Measurements from ENCODE around the gene RPL35. TPM values are rescaled to one million over a fixed set of nuclear protein-coding genes. Genes with fewer than 3 reads are reported as not detected.

RPL35 gene
- total RNA-seq, 6 experiments from 2014 or later, result 372 to 1,299 (median 414) TPM

DNA sequence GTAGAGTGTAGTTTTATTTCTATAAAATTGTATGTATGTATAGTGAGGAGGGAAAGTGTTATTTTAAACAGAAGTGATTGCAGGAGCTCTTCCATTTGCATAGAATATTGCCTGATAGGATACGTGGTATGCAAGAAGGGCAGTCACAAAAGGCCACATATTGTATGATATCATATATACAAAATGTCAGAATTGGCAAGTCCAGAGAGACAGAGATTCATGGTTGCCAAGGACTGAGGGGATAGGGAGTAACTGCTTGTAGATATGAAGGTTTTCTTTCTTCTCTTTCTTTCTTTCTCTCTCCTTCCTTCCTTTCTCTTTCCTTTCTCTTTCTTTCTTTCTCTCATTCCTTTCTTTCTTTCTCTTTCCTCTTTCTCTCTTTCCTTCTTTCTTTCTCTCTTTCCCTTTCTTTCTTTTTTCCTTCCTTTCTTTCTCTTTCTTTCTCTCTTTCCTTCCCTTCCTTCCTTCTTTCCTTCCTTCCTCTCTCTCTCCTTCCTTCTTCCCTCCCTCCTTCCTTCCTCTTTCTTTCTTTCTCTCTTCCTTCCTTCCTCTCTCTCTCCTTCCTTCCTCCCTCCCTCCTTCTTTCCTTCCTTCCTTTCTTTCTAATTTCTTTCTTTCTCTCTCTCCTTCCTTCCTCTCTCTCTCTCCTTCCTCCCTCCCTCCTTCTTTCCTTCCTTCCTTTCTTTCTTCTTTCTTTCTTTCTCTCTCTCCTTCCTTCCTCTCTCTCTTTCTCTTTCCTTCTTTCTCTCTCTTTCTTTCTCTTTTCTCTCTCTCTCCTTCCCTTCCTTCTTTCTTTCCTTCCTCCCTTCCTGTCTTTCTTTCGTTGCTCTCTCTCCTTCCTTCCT lies 33.0 kb downstream of the RPL35 start:
- DNase-seq (no peak), ATAC-seq (no peak)
- no peak overlapping the region for H3K4me3 ChIP-seq
- H3K36me3 ChIP-seq, result no peaks in the 10 kb centered on the region
- H3K27ac ChIP-seq, result no peak overlapping the region
- H3K9me3 ChIP-seq, result no peaks in the 10 kb centered on the region
- no peaks in the 10 kb centered on the region for H3K27me3 ChIP-seq
- 21% methylated on average over 2 of the region's 2 CpGs for WGBS (ENCODE audit: insufficient coverage, low coverage, low lambda C conversion rate, missing lambda C conversion rate)
- no peaks in the 10 kb centered on the region for H3K4me1 ChIP-seq
- intact Hi-C loops (cut with DNase I), result no loop called here
- TF ChIP-seq, protein P1, sequence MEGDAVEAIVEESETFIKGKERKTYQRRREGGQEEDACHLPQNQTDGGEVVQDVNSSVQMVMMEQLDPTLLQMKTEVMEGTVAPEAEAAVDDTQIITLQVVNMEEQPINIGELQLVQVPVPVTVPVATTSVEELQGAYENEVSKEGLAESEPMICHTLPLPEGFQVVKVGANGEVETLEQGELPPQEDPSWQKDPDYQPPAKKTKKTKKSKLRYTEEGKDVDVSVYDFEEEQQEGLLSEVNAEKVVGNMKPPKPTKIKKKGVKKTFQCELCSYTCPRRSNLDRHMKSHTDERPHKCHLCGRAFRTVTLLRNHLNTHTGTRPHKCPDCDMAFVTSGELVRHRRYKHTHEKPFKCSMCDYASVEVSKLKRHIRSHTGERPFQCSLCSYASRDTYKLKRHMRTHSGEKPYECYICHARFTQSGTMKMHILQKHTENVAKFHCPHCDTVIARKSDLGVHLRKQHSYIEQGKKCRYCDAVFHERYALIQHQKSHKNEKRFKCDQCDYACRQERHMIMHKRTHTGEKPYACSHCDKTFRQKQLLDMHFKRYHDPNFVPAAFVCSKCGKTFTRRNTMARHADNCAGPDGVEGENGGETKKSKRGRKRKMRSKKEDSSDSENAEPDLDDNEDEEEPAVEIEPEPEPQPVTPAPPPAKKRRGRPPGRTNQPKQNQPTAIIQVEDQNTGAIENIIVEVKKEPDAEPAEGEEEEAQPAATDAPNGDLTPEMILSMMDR (IDR thresholded peaks at IDR 0.05), result no peak
- no peak for TF ChIP-seq POLR2A (IDR thresholded peaks at IDR 0.05)

DNA sequence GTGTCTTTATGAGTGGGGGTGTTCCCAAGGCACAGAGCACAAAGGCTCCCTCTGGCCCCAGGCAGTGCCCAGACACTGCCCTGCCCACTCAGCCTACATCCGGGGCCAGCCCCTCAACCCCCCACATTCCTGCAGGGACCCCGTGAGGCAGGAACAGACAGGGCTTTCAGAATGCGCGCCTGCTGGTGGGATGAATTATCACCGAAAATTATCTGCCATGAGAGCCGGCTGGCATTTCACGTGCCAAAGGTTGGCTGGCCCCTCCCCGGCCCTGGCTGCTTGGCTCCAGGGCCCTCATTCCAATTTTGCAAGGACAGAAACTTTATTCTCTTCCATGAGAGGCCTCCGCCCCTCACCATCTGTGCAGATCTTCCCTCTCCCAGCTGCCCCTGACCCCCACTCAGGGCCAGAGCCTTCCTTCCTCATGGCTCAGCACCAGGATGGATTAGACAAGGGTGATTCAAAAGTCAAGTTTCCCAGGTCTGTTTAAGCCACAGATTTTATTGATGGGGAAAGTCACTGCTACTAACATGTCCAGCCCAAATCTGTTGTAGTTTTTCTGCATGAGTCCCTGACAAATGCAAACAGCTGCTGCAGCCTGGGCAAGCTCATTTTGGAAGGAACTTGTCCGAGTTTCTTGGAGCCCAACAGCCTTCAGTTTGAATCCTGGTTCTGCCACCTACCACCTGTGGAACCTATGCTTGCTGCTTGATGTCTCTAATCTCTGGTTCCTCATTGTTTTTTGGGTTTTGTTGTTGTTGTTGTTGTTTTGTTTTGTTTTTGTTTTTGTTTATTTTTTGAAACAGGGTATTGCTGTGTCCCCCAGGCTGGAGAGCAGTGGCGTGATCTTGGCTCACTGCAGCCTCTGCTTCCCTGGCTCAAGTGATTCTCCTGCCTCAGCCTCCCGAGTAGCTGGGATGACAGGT lies 40.8 kb downstream of the RPL35 start:
- Histone ChIP-seq H3K36me3 (no peaks in the 10 kb centered on the region), H3K27me3 (no peaks in the 10 kb centered on the region), H3K4me3 (no peak overlapping the region), H3K9me3 (no peaks in the 10 kb centered on the region), H3K27ac (no peak overlapping the region), H3K4me1 (peaks cover 0 to 4% (median 0%) of the 10 kb centered on the region in 4 donors)
- DNase-seq (peak in 1 of 3 donors; percentile 14), ATAC-seq (no peak)
- intact Hi-C loops (cut with DNase I), result no loop called here
- WGBS (ENCODE audit: insufficient coverage, low coverage, low lambda C conversion rate, missing lambda C conversion rate), result 63% methylated on average over 3 of the region's 12 CpGs
- no peak for TF ChIP-seq POLR2A (IDR thresholded peaks at IDR 0.05)
- TF ChIP-seq, protein P1 (IDR thresholded peaks at IDR 0.05), result no peak

DNA sequence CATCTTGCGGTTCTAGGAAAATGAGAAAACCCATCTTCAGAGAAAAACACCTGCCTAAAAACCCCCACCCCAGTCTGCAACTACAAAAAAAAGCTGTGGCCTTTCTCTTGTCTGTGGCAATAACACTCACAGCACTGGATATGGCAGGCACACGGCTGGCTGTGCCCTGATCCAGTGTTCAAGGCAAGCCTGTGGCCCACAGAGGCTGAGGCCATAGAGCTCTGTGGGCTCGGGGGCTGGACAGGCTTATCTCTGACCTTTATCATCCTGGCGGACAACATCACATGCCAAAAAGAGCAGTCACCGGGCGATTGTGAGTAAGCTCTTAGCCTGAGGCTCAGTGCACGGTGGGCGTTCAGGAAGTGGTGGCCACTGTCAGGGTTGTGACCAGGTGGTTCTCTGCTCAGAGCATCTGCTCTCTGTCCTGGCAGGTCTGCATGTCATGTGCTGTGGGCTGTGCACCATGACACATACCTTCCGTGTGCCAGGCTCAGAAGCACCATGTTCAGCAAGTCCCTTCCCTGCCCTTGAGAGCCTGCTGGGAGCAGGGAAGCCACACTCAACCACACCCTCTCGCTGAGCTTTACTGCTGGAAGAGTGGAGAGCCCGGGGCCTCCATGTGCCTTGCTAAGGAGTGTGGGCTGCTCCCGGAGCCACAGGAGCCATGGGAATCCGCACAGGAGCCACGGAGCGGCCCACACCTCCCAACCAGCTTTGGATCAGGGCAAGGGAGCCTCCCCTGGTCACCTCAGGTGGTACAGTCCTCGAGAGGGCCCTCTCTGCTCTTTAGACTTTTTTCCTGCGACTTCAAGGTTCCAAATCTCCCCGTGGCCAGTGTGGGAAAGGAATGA lies 43.1 kb downstream of the RPL35 start:
- no peaks in the 10 kb centered on the region for H3K27me3 ChIP-seq
- 29% methylated on average over 6 of the region's 18 CpGs for WGBS (ENCODE audit: insufficient coverage, low coverage, low lambda C conversion rate, missing lambda C conversion rate)
- H3K27ac ChIP-seq, result no peak overlapping the region
- DNase-seq (peak in 2 of 3 donors; percentile 51 to 53), ATAC-seq (peak; percentile 67 to 94 (median 74))
- TF ChIP-seq, protein P1 (IDR thresholded peaks at IDR 0.05), result no peak
- no peak for TF ChIP-seq POLR2A (IDR thresholded peaks at IDR 0.05)
- H3K4me1 ChIP-seq, result peaks cover 0 to 4% (median 0%) of the 10 kb centered on the region in 4 donors
- no peaks in the 10 kb centered on the region for H3K36me3 ChIP-seq
- no peaks in the 10 kb centered on the region for H3K9me3 ChIP-seq
- no peak overlapping the region for H3K4me3 ChIP-seq
- intact Hi-C loops (cut with DNase I), result no loop called here

DNA sequence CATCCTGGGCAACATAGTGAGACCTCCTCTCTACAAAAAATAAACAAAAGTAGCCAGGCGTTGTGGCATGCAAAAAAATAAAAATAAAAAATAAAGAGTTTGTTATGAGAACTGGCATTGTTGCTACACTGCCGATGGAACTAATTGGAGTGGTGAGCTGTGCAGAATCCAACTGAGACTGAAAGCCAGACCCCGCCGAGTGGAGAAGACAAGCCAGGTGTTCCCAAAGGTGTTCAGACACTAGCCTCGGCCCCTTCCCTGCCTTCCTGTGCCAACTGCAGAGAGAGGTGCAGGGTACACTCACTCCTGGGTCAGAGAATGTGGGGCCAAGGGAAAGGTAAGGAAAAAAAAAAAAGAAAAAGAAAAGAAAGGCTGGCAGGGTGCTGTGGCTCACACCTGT lies 46.2 kb downstream of the RPL35 start:
- no peak overlapping the region for H3K27ac ChIP-seq
- no peaks in the 10 kb centered on the region for H3K27me3 ChIP-seq
- intact Hi-C loops (cut with DNase I), result no loop called here
- peaks cover 0 to 4% (median 0%) of the 10 kb centered on the region in 4 donors for H3K4me1 ChIP-seq
- no peaks in the 10 kb centered on the region for H3K9me3 ChIP-seq
- TF ChIP-seq, protein P1 (IDR thresholded peaks at IDR 0.05), result no peak
- no peak for TF ChIP-seq POLR2A (IDR thresholded peaks at IDR 0.05)
- H3K4me3 ChIP-seq, result no peak overlapping the region
- peak in 1 of 3 donors; percentile 6 for DNase-seq
- ATAC-seq, result no peak
- WGBS (ENCODE audit: insufficient coverage, low coverage, low lambda C conversion rate, missing lambda C conversion rate), result 67% methylated on average over 1 of the region's 5 CpGs
- H3K36me3 ChIP-seq, result no peaks in the 10 kb centered on the region
